WTC11 (cell line): ENCODE data around the gene ABHD11. TPM values are rescaled to one million over a fixed set of nuclear protein-coding genes. Genes with fewer than 3 reads are reported as not detected.

ENCODE experiments used
- ATAC-seq: fragments of 200-7000 bp; cut with Tn5 transposase; 2 replicates; pipeline ENCODE4 v1.10.0; 2021; ENCODE audit warnings: mild to moderate bottlenecking, moderate library complexity
- CTCF ChIA-PET: fragments of 300-600 bp; sonication (Branson Sonifier 250); formaldehyde crosslinking; loops from one replicate; lab custom pipeline; 2021; ENCODE audit warnings: antibody characterized with exemption; lab: Charles Lee
- POLR2A ChIA-PET: fragments of 350-600 bp; sonication (Branson Sonifier 250); formaldehyde crosslinking; loops from one replicate; lab custom pipeline; 2021; ENCODE audit warnings: antibody characterized with exemption; lab: Charles Lee
- DNase-seq: peaks from one replicate; pipeline ENCODE4 v3.0.0; 2021; ENCODE audit warnings: low spot score
- H3K27ac Mint-ChIP-seq: 2 replicates; pipeline ENCODE4 v1.8.0; 2021; ENCODE audit warnings: mixed read lengths
- H3K27me3 Mint-ChIP-seq: 2 replicates; pipeline ENCODE4 v1.8.0; 2021; ENCODE audit warnings: low read depth, mild to moderate bottlenecking, moderate library complexity, mixed read lengths
- H3K36me3 Mint-ChIP-seq: 2 replicates; pipeline ENCODE4 v1.8.0; 2021; ENCODE audit warnings: mixed read lengths
- H3K4me1 Mint-ChIP-seq: 2 replicates; pipeline ENCODE4 v1.8.0; 2022; ENCODE audit warnings: mixed read lengths
- H3K4me3 Mint-ChIP-seq: 2 replicates; pipeline ENCODE4 v1.8.0; 2021; ENCODE audit warnings: mild to moderate bottlenecking, moderate library complexity, mixed read lengths
- H3K9me3 Mint-ChIP-seq: 2 replicates; pipeline ENCODE4 v1.8.0; 2021; ENCODE audit warnings: mixed read lengths
- AFF4 ChIP-seq: sonication (generic); formaldehyde crosslinking; IDR thresholded peaks from 2 replicates; pipeline ENCODE4 v1.8.1; 2023; ENCODE audit warnings: mild to moderate bottlenecking, missing genetic modification reagents, borderline replicate concordance
- CBFB ChIP-seq: sonication (generic); formaldehyde crosslinking; IDR thresholded peaks from 2 replicates; pipeline ENCODE4 v1.8.1; 2022; ENCODE audit warnings: mild to moderate bottlenecking, low read depth, missing genetic modification reagents
- FOXJ3 ChIP-seq: sonication (generic); formaldehyde crosslinking; IDR thresholded peaks from 2 replicates; pipeline ENCODE4 v1.9.0; 2021; ENCODE audit warnings: missing genetic modification reagents, mild to moderate bottlenecking, borderline replicate concordance
- FOXK1 ChIP-seq: sonication (generic); formaldehyde crosslinking; IDR thresholded peaks from 2 replicates; pipeline ENCODE4 v1.8.0; 2022; ENCODE audit warnings: mild to moderate bottlenecking, moderate library complexity, missing genetic modification reagents
- GRHL2 ChIP-seq: fragments of 250-450 bp; sonication (Bioruptor Pico); IDR thresholded peaks from 2 replicates; pipeline ENCODE4 v1.8.0; 2022; ENCODE audit warnings: mild to moderate bottlenecking, moderate library complexity; ENCODE audit not compliant: insufficient replicate concordance, severe bottlenecking
- HMGA2 ChIP-seq: fragments of 250-450 bp; sonication (Bioruptor Pico); IDR thresholded peaks from 2 replicates; pipeline ENCODE4 v1.4.0; 2021; ENCODE audit warnings: mild to moderate bottlenecking, moderate library complexity
- HMGXB4 ChIP-seq: sonication (generic); formaldehyde crosslinking; IDR thresholded peaks from 2 replicates; pipeline ENCODE4 v1.8.1; 2023; ENCODE audit warnings: mild to moderate bottlenecking, moderate library complexity, missing genetic modification reagents
- MLX ChIP-seq: sonication (generic); formaldehyde crosslinking; IDR thresholded peaks from 2 replicates; pipeline ENCODE4 v1.8.1; 2023; ENCODE audit warnings: mild to moderate bottlenecking, missing genetic modification reagents, moderate library complexity
- MYBL2 ChIP-seq: sonication (generic); formaldehyde crosslinking; IDR thresholded peaks from 2 replicates; pipeline ENCODE4 v1.8.1; 2023; ENCODE audit warnings: mild to moderate bottlenecking, moderate library complexity, missing genetic modification reagents
- NFE2L1 ChIP-seq: sonication (generic); formaldehyde crosslinking; IDR thresholded peaks from 2 replicates; pipeline ENCODE4 v1.8.1; 2023; ENCODE audit warnings: missing genetic modification reagents
- NR3C1 ChIP-seq: sonication (generic); formaldehyde crosslinking; conservative IDR thresholded peaks from 2 replicates; pipeline ENCODE4 v1.8.1; 2023; ENCODE audit warnings: low read depth, mild to moderate bottlenecking, missing genetic modification reagents
- SMAD3 ChIP-seq: sonication (generic); formaldehyde crosslinking; IDR thresholded peaks from 2 replicates; pipeline ENCODE4 v1.8.0; 2022; ENCODE audit warnings: missing genetic modification reagents, mild to moderate bottlenecking, borderline replicate concordance
- SMAD4 ChIP-seq: sonication (generic); formaldehyde crosslinking; IDR thresholded peaks from 2 replicates; pipeline ENCODE4 v1.8.0; 2022; ENCODE audit warnings: mild to moderate bottlenecking, missing genetic modification reagents
- SOX15 ChIP-seq: fragments of 250-450 bp; sonication (Bioruptor Pico); IDR thresholded peaks from 2 replicates; pipeline ENCODE4 v1.9.0; 2021; ENCODE audit warnings: mild to moderate bottlenecking
- TCF7 ChIP-seq: sonication (generic); formaldehyde crosslinking; IDR thresholded peaks from 2 replicates; pipeline ENCODE4 v1.8.0; 2022; ENCODE audit warnings: mild to moderate bottlenecking, low read depth, missing genetic modification reagents, moderate library complexity
- TEAD1 ChIP-seq: sonication (generic); formaldehyde crosslinking; IDR thresholded peaks from 2 replicates; pipeline ENCODE4 v1.8.0; 2022; ENCODE audit warnings: mild to moderate bottlenecking, missing genetic modification reagents
- USF1 ChIP-seq: sonication (generic); formaldehyde crosslinking; IDR thresholded peaks from 2 replicates; pipeline ENCODE4 v1.8.0; 2022; ENCODE audit warnings: mild to moderate bottlenecking, missing genetic modification reagents
- ZNF263 ChIP-seq: sonication (generic); formaldehyde crosslinking; IDR thresholded peaks from 2 replicates; pipeline ENCODE4 v1.8.1; 2022; ENCODE audit warnings: low read depth, mild to moderate bottlenecking, moderate library complexity, missing genetic modification reagents
- ZNF416 ChIP-seq: fragments of 250-450 bp; sonication (Bioruptor Pico); IDR thresholded peaks from 2 replicates; pipeline ENCODE4 v1.9.0; 2021; ENCODE audit warnings: mild to moderate bottlenecking, inconsistent platforms
- ZSCAN18 ChIP-seq: fragments of 250-450 bp; sonication (Bioruptor Pico); IDR thresholded peaks from 2 replicates; pipeline ENCODE4 v2.1.2; 2022; ENCODE audit warnings: mild to moderate bottlenecking, moderate library complexity
- total RNA-seq: library from RNA; stranded (reverse); gene quantifications from 3 replicates; pipeline ENCODE4 v1.2.3, GENCODE V29; 2021
- TF ChIP-seq, protein P1 (sequence below): fragments of 250-450 bp; sonication (Bioruptor Pico); IDR thresholded peaks from 2 replicates; pipeline ENCODE4 v1.9.0; 2021; ENCODE audit warnings: mild to moderate bottlenecking, borderline replicate concordance
- TF ChIP-seq, protein P2 (sequence below): fragments of 250-450 bp; sonication (Bioruptor Pico); IDR thresholded peaks from 2 replicates; pipeline ENCODE4 v1.8.0; 2021; ENCODE audit warnings: mild to moderate bottlenecking

The ABHD11 gene
- total RNA-seq, 1 experiment from 2014 or later, result 23.8 TPM

GRCh38 chr7:73730485-73730884 is 8.1 kb downstream of the ABHD11 start (continued):
- TF ChIP-seq SMAD3 (CRISPR knock-in tag), result no peak
- TF ChIP-seq, protein P1, sequence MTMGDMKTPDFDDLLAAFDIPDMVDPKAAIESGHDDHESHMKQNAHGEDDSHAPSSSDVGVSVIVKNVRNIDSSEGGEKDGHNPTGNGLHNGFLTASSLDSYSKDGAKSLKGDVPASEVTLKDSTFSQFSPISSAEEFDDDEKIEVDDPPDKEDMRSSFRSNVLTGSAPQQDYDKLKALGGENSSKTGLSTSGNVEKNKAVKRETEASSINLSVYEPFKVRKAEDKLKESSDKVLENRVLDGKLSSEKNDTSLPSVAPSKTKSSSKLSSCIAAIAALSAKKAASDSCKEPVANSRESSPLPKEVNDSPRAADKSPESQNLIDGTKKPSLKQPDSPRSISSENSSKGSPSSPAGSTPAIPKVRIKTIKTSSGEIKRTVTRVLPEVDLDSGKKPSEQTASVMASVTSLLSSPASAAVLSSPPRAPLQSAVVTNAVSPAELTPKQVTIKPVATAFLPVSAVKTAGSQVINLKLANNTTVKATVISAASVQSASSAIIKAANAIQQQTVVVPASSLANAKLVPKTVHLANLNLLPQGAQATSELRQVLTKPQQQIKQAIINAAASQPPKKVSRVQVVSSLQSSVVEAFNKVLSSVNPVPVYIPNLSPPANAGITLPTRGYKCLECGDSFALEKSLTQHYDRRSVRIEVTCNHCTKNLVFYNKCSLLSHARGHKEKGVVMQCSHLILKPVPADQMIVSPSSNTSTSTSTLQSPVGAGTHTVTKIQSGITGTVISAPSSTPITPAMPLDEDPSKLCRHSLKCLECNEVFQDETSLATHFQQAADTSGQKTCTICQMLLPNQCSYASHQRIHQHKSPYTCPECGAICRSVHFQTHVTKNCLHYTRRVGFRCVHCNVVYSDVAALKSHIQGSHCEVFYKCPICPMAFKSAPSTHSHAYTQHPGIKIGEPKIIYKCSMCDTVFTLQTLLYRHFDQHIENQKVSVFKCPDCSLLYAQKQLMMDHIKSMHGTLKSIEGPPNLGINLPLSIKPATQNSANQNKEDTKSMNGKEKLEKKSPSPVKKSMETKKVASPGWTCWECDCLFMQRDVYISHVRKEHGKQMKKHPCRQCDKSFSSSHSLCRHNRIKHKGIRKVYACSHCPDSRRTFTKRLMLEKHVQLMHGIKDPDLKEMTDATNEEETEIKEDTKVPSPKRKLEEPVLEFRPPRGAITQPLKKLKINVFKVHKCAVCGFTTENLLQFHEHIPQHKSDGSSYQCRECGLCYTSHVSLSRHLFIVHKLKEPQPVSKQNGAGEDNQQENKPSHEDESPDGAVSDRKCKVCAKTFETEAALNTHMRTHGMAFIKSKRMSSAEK (CRISPR knock-in tag), result no peak
- TF ChIP-seq HMGA2, result no peak
- TF ChIP-seq FOXJ3 (CRISPR knock-in tag), result no peak
- no peak for TF ChIP-seq FOXK1
- TF ChIP-seq MYBL2, result no peak
- TF ChIP-seq CBFB (CRISPR knock-in tag), result no peak
- no peak for TF ChIP-seq AFF4 (CRISPR knock-in tag)
- TF ChIP-seq NFE2L1 (CRISPR knock-in tag), result no peak

DNA sequence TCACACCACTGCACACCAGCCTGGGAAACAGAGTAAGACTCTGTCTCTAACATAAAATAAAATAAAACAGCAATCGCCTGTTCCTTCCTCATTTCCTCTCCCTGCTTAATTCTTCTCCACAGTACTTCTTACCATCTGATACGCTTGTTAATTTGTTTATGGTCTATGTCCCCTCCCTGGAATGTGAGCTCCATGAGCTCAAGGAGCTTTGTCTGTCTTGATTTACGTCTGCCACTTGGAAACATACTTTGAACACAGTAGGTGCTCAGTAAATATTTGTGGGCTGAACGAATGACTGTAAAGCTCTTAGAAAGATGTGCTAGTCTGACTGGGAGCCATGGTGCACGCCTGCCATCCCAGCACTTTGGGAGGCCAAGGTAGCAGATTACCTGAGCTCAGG is 10.1 kb downstream of the ABHD11 start:
- Mint-ChIP-seq H3K4me1 (peaks cover 13% of the 10 kb centered on the region), H3K27me3 (no peaks in the 10 kb centered on the region; the same call in 1 of the 2 replicates), H3K9me3 (no peaks in the 10 kb centered on the region), H3K4me3 (no peak overlapping the region), H3K36me3 (no peaks in the 10 kb centered on the region), H3K27ac (no peak overlapping the region; the same call in 1 of the 2 replicates)
- POLR2A ChIA-PET, result interaction anchor here (0.6 to 0.7 kb wide), 2 partner anchors 107 to 213 kb away, joined by 3 to 5 read pairs; no protein-coding TSS in a partner anchor
- DNase-seq (no peak), ATAC-seq (no peak)
- CTCF ChIA-PET, result interaction anchor here (0.7 to 2.7 kb wide), 5 partner anchors 9 to 122 kb away, joined by 4 to 17 read pairs (median 4); partner anchors contain the start of gene STX1A
- TF ChIP-seq TEAD1 (CRISPR knock-in tag) (no peak), ZNF416 (CRISPR knock-in tag) (no peak), SOX15 (CRISPR knock-in tag) (no peak), HMGA2 (no peak), USF1 (CRISPR knock-in tag) (no peak), ZSCAN18 (CRISPR knock-in tag) (no peak), SMAD3 (CRISPR knock-in tag) (no peak), ZNF263 (CRISPR knock-in tag) (no peak), GRHL2 (CRISPR knock-in tag) (no peak), TCF7 (CRISPR knock-in tag) (no peak), NR3C1 (CRISPR knock-in tag) (no peak), SMAD4 (no peak), HMGXB4 (CRISPR knock-in tag) (no peak), MLX (CRISPR knock-in tag) (no peak)
- TF ChIP-seq, protein P2, sequence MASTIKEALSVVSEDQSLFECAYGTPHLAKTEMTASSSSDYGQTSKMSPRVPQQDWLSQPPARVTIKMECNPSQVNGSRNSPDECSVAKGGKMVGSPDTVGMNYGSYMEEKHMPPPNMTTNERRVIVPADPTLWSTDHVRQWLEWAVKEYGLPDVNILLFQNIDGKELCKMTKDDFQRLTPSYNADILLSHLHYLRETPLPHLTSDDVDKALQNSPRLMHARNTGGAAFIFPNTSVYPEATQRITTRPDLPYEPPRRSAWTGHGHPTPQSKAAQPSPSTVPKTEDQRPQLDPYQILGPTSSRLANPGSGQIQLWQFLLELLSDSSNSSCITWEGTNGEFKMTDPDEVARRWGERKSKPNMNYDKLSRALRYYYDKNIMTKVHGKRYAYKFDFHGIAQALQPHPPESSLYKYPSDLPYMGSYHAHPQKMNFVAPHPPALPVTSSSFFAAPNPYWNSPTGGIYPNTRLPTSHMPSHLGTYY (CRISPR knock-in tag), result no peak
